ENCODE measurements around the gene CYTH4. TPM values are rescaled to one million over a fixed set of nuclear protein-coding genes. Genes with fewer than 3 reads are reported as not detected.

The CYTH4 gene
- total RNA-seq, 5 donors from 2014 or later (not counting 1 experiment from before 2014, with no cell fraction given), result 146 to 181 (median 151) TPM

GRCh38 chr22:37260155-37260795, 22.0 kb upstream of the CYTH4 start:
- 87% methylated on average over 9 of the region's 15 CpGs for whole genome bisulfite sequencing (ENCODE audit: insufficient coverage)
- peak in 2 of 4 experiments; percentile 13 to 19 for ATAC-seq (replicated peaks in 1 of 4)

GRCh38 chr22:37260901-37261336, 21.4 kb upstream of the CYTH4 start:
- WGBS (ENCODE audit: insufficient coverage), result 26% methylated on average over 13 of the region's 14 CpGs
- H3K9me3 Mint-ChIP-seq, result no peaks in the 10 kb centered on the region
- peak overlapping the region; percentile 50 to 53 for H3K27ac Mint-ChIP-seq
- ChIA-PET CTCF (interaction anchor here (0.8 to 4.7 kb wide), 13 partner anchors 13 to 306 kb away, joined by 3 to 63 read pairs (median 4); partner anchors contain the start of gene RAC2 (in 1 of the 2)), POLR2A (no interaction called here)
- H3K36me3 ChIP-seq (ENCODE audit: control insufficient read depth in 2 of 2, extremely low read depth in 1 of 2, insufficient read depth in 1 of 2, low read length in 1 of 2), result no peaks in the 10 kb centered on the region
- peak overlapping the region in 1 of 3 donors; percentile 5 for H3K4me3 Mint-ChIP-seq
- DNase-seq (peak in 30 of 35 experiments; percentile 31 to 79 (median 53)), ATAC-seq (replicated peaks in 1 of 4) (peak; percentile 70 to 81 (median 76))
- H3K4me1 Mint-ChIP-seq, result peaks cover 18 to 25% (median 18%) of the 10 kb centered on the region in 3 donors
- peaks cover 2 to 24% of the 10 kb centered on the region in 2 experiments for H3K4me1 ChIP-seq (ENCODE audit: control insufficient read depth in 1 of 2, extremely low read depth in 1 of 2, insufficient read depth in 2 of 2, low read length in 2 of 2)
- H3K27ac ChIP-seq (ENCODE audit: low read length), result no peak overlapping the region
- no peak overlapping the region for H3K4me3 ChIP-seq (ENCODE audit: control insufficient read depth in 1 of 2, extremely low read depth in 1 of 2, low read length in 1 of 2)
- H3K27me3 Mint-ChIP-seq, result peaks cover 0 to 1% of the 10 kb centered on the region in 2 donors
- peaks cover 0 to 3% of the 10 kb centered on the region in 2 experiments for H3K27me3 ChIP-seq (replicated peaks in 1 of 2; ENCODE audit: control insufficient read depth in 2 of 2, extremely low read depth in 1 of 2, insufficient read depth in 2 of 2, low read length in 1 of 2)
- no peaks in the 10 kb centered on the region for H3K9me3 ChIP-seq
- H3K36me3 Mint-ChIP-seq, result no peaks in the 10 kb centered on the region

More at GRCh38 chr22:37260155-37260795, 22.0 kb upstream of the CYTH4 start:
- peaks cover 0 to 1% of the 10 kb centered on the region in 2 donors for H3K27me3 Mint-ChIP-seq
- POLR2A ChIA-PET, result interaction anchor here in 1 of 2 donors (1.0 kb wide), 1 partner anchor 18 kb away, joined by 3 read pairs; no protein-coding TSS in a partner anchor
- H3K4me3 Mint-ChIP-seq, result peak overlapping the region in 1 of 3 donors; percentile 55
- peak overlapping the region in 1 of 2 donors; percentile 50 for H3K27ac Mint-ChIP-seq
- Histone ChIP-seq H3K9me3 (no peaks in the 10 kb centered on the region), H3K4me3 (ENCODE audit: control insufficient read depth in 1 of 2, extremely low read depth in 1 of 2, low read length in 1 of 2) (no peak overlapping the region), H3K27me3 (replicated peaks in 1 of 2; ENCODE audit: control insufficient read depth in 2 of 2, extremely low read depth in 1 of 2, insufficient read depth in 2 of 2, low read length in 1 of 2) (peaks cover 0 to 3% of the 10 kb centered on the region in 2 experiments), H3K27ac (ENCODE audit: low read length) (no peak overlapping the region), H3K4me1 (ENCODE audit: control insufficient read depth in 1 of 2, extremely low read depth in 1 of 2, insufficient read depth in 2 of 2, low read length in 2 of 2) (peaks cover 2 to 24% of the 10 kb centered on the region in 2 experiments), H3K36me3 (ENCODE audit: control insufficient read depth in 2 of 2, extremely low read depth in 1 of 2, insufficient read depth in 1 of 2, low read length in 1 of 2) (no peaks in the 10 kb centered on the region)
- H3K36me3 Mint-ChIP-seq, result no peaks in the 10 kb centered on the region
- peak in 1 of 35 experiments; percentile 15 for DNase-seq
- H3K9me3 Mint-ChIP-seq, result no peaks in the 10 kb centered on the region
- CTCF ChIA-PET, result interaction anchor here (0.8 to 4.7 kb wide), 13 partner anchors 16 to 307 kb away, joined by 3 to 63 read pairs (median 4); partner anchors contain the start of gene RAC2 (in 1 of the 2)
- peaks cover 18 to 25% (median 20%) of the 10 kb centered on the region in 3 donors for H3K4me1 Mint-ChIP-seq

GRCh38 chr22:37262346-37262745, 20.0 kb upstream of the CYTH4 start:
- Mint-ChIP-seq H3K36me3 (no peaks in the 10 kb centered on the region), H3K4me3 (no peak overlapping the region), H3K27me3 (peaks cover 0 to 1% of the 10 kb centered on the region in 2 donors), H3K4me1 (peaks cover 27 to 35% (median 27%) of the 10 kb centered on the region in 3 donors), H3K9me3 (no peaks in the 10 kb centered on the region), H3K27ac (peak overlapping the region in 1 of 2 donors; percentile 43)
- DNase-seq, result no peak
- Histone ChIP-seq H3K9me3 (no peaks in the 10 kb centered on the region), H3K4me3 (ENCODE audit: control insufficient read depth in 1 of 2, extremely low read depth in 1 of 2, low read length in 1 of 2) (no peak overlapping the region), H3K4me1 (ENCODE audit: control insufficient read depth in 1 of 2, extremely low read depth in 1 of 2, insufficient read depth in 2 of 2, low read length in 2 of 2) (peaks cover 2 to 33% of the 10 kb centered on the region in 2 experiments), H3K27ac (ENCODE audit: low read length) (no peak overlapping the region), H3K36me3 (ENCODE audit: control insufficient read depth in 2 of 2, extremely low read depth in 1 of 2, insufficient read depth in 1 of 2, low read length in 1 of 2) (no peaks in the 10 kb centered on the region), H3K27me3 (replicated peaks in 1 of 2; ENCODE audit: control insufficient read depth in 2 of 2, extremely low read depth in 1 of 2, insufficient read depth in 2 of 2, low read length in 1 of 2) (no peaks in the 10 kb centered on the region)
- 40% methylated on average over 1 of the region's 5 CpGs for WGBS (ENCODE audit: insufficient coverage)
- no peak for ATAC-seq (replicated peaks in 1 of 4)
- ChIA-PET POLR2A (no interaction called here), CTCF (interaction anchor here (0.6 to 4.7 kb wide), 4 partner anchors 14 to 126 kb away, joined by 3 to 63 read pairs (median 20); partner anchors contain the start of gene RAC2 (in 1 of the 2))

- POLR2A ChIA-PET, result no interaction called here
- Mint-ChIP-seq H3K36me3 (no peaks in the 10 kb centered on the region), H3K27ac (no peak overlapping the region), H3K9me3 (no peaks in the 10 kb centered on the region), H3K27me3 (peaks cover 0 to 1% of the 10 kb centered on the region in 2 donors), H3K4me3 (no peak overlapping the region), H3K4me1 (peaks cover 31 to 39% (median 33%) of the 10 kb centered on the region in 3 donors)
- DNase-seq (no peak), ATAC-seq (replicated peaks in 1 of 4) (no peak)
- Histone ChIP-seq H3K27ac (ENCODE audit: low read length) (no peak overlapping the region), H3K27me3 (replicated peaks in 1 of 2; ENCODE audit: control insufficient read depth in 2 of 2, extremely low read depth in 1 of 2, insufficient read depth in 2 of 2, low read length in 1 of 2) (no peaks in the 10 kb centered on the region), H3K36me3 (ENCODE audit: control insufficient read depth in 2 of 2, extremely low read depth in 1 of 2, insufficient read depth in 1 of 2, low read length in 1 of 2) (no peaks in the 10 kb centered on the region), H3K9me3 (no peaks in the 10 kb centered on the region), H3K4me1 (ENCODE audit: control insufficient read depth in 1 of 2, extremely low read depth in 1 of 2, insufficient read depth in 2 of 2, low read length in 2 of 2) (peaks cover 0 to 35% of the 10 kb centered on the region in 2 experiments), H3K4me3 (ENCODE audit: control insufficient read depth in 1 of 2, extremely low read depth in 1 of 2, low read length in 1 of 2) (no peak overlapping the region)
- CTCF ChIA-PET, result interaction anchor here (0.5 to 1.8 kb wide), 2 partner anchors 22 to 308 kb away, joined by 5 to 7 read pairs; no protein-coding TSS in a partner anchor
- WGBS (ENCODE audit: insufficient coverage), result 81% methylated on average over 6 of the region's 10 CpGs
Measured at GRCh38 chr22:37263966-37264887, 18.1 kb upstream of the CYTH4 start.

- H3K27ac Mint-ChIP-seq, result peak overlapping the region; percentile 93 to 94
- no peaks in the 10 kb centered on the region for H3K36me3 ChIP-seq (ENCODE audit: control insufficient read depth in 2 of 2, extremely low read depth in 1 of 2, insufficient read depth in 1 of 2, low read length in 1 of 2)
- WGBS (ENCODE audit: insufficient coverage), result 55% methylated on average over 18 of the region's 18 CpGs
- H3K4me1 ChIP-seq (ENCODE audit: control insufficient read depth in 1 of 2, extremely low read depth in 1 of 2, insufficient read depth in 2 of 2, low read length in 2 of 2), result peaks cover 8 to 16% of the 10 kb centered on the region in 2 experiments
- no peaks in the 10 kb centered on the region for H3K36me3 Mint-ChIP-seq
- no peaks in the 10 kb centered on the region for H3K9me3 ChIP-seq
- H3K27me3 ChIP-seq (replicated peaks in 1 of 2; ENCODE audit: control insufficient read depth in 2 of 2, extremely low read depth in 1 of 2, insufficient read depth in 2 of 2, low read length in 1 of 2), result no peaks in the 10 kb centered on the region
- H3K27me3 Mint-ChIP-seq, result no peaks in the 10 kb centered on the region
- DNase-seq (peak in 3 of 35 experiments; percentile 7 to 28 (median 16)), ATAC-seq (replicated peaks in 1 of 4) (peak in 3 of 4 experiments; percentile 8 to 25 (median 17))
- ChIA-PET POLR2A (no interaction called here), CTCF (interaction anchor here (0.6 to 1.4 kb wide), 3 partner anchors 28 to 417 kb away, joined by 3 to 5 read pairs (median 4); no protein-coding TSS in a partner anchor)
- H3K4me3 Mint-ChIP-seq, result peak overlapping the region; percentile 84 to 88 (median 87)
- H3K4me3 ChIP-seq (ENCODE audit: control insufficient read depth in 1 of 2, extremely low read depth in 1 of 2, low read length in 1 of 2), result peak overlapping the region; percentile 68 to 80
- peaks cover 28 to 31% (median 29%) of the 10 kb centered on the region in 3 donors for H3K4me1 Mint-ChIP-seq
- peak overlapping the region; percentile 83 for H3K27ac ChIP-seq (ENCODE audit: low read length)
- H3K9me3 Mint-ChIP-seq, result no peaks in the 10 kb centered on the region
Measured at GRCh38 chr22:37266581-37267134, 15.7 kb upstream of the CYTH4 start.

All from T-cell (primary cell).